Measurements from ENCODE around the gene PCP4. TPM values are rescaled to one million over a fixed set of nuclear protein-coding genes. Genes with fewer than 3 reads are reported as not detected.
A peak's percentile ranks its signal among the peaks of the same experiment; 100 is the strongest.

PCP4 gene
- polyA plus RNA-seq, 1 donor = 20.5 TPM

DNA sequence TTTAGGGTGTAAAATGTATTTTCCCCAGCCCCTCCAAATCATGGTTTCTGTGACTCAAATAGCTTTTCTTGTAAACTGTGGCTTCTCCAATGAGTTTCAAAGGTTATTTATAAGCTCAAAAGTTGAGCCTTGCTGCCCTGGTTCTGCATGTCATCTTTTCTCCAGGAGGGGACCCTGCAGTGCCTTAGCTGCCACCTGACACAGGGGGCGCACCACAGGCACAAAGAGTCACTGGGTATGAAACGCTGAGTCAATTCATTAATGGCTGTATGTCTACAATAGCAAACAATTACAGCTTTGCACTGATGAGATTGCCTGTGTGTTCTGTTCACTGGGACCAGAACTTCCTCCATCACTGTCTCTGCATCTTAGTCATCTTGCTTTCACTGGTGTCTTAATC lies 100.8 kb downstream of the PCP4 start:
- Histone ChIP-seq H3K27ac (ENCODE audit: low read length) (no peak overlapping the region), H3K9me3 (ENCODE audit: control insufficient read depth, low read depth, low read length) (no peaks in the 10 kb centered on the region), H3K4me1 (ENCODE audit: control insufficient read depth, insufficient read depth, low read length) (no peaks in the 10 kb centered on the region), H3K36me3 (ENCODE audit: control insufficient read depth, insufficient read depth, low read length) (no peaks in the 10 kb centered on the region), H3K27me3 (ENCODE audit: control insufficient read depth, insufficient read depth, low read length) (no peaks in the 10 kb centered on the region), H3K4me3 (ENCODE audit: low read length) (no peak overlapping the region)
- WGBS (ENCODE audit: insufficient coverage, low lambda C conversion rate) = 100% methylated on average over 1 of the region's 2 CpGs
- DNase-seq = no peak

GRCh38 chr21:39969691-39970364 lies 102.6 kb downstream of the PCP4 start:
- WGBS (ENCODE audit: insufficient coverage, low lambda C conversion rate) = no CpG with 5 or more reads among the region's 8 CpGs
- Histone ChIP-seq H3K4me1 (ENCODE audit: control insufficient read depth, insufficient read depth, low read length) (no peaks in the 10 kb centered on the region), H3K27me3 (ENCODE audit: control insufficient read depth, insufficient read depth, low read length) (no peaks in the 10 kb centered on the region), H3K36me3 (ENCODE audit: control insufficient read depth, insufficient read depth, low read length) (no peaks in the 10 kb centered on the region), H3K4me3 (ENCODE audit: low read length) (no peak overlapping the region), H3K9me3 (ENCODE audit: control insufficient read depth, low read depth, low read length) (no peaks in the 10 kb centered on the region), H3K27ac (ENCODE audit: low read length) (no peak overlapping the region)
- no peak for DNase-seq

DNA sequence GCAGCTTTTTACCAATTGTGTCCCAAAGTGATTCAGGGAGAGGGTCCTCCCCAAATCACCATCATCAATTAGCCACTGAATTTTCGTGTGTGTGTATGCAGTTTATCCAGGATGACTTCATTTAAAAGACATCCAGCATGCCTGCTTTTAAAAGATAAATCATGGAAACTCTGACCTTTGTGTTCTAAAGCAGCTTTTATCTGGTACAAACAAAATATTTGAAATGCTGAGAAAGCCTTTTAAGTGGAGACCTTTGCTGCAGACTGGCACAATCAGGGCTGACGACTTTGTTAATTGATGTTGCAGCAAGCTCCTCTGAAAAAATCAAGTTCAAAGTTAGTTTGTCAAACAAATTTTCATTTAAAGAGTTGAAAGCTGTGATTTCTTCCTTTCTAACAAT lies 104.7 kb downstream of the PCP4 start:
- H3K9me3 ChIP-seq (ENCODE audit: control insufficient read depth, low read depth, low read length) = no peaks in the 10 kb centered on the region
- no CpG with 5 or more reads among the region's 2 CpGs for WGBS (ENCODE audit: insufficient coverage, low lambda C conversion rate)
- no peaks in the 10 kb centered on the region for H3K36me3 ChIP-seq (ENCODE audit: control insufficient read depth, insufficient read depth, low read length)
- no peak overlapping the region for H3K4me3 ChIP-seq (ENCODE audit: low read length)
- H3K27me3 ChIP-seq (ENCODE audit: control insufficient read depth, insufficient read depth, low read length) = no peaks in the 10 kb centered on the region
- no peak overlapping the region for H3K27ac ChIP-seq (ENCODE audit: low read length)
- H3K4me1 ChIP-seq (ENCODE audit: control insufficient read depth, insufficient read depth, low read length) = no peaks in the 10 kb centered on the region
- DNase-seq = no peak

DNA sequence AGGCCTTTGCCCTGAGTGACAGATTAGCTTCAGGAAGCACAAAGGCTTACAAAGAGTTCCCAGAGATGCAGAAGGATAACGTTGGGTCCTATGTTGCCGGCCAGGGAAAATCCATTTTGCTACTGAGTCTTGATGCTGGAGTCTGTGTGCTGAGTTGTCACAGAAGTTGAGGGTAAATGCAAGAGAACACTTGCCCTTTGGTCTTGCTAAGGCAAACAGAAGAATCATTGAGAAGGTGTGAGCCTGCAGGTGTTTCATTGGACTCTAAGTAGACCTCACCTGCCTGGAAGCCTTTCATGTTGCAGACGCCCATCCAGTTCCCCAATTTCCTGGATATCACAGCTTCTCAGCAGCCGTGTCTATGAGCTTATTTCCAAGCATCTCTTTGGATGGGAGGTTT lies 105.2 kb downstream of the PCP4 start:
- Histone ChIP-seq H3K9me3 (ENCODE audit: control insufficient read depth, low read depth, low read length) (no peaks in the 10 kb centered on the region), H3K4me1 (ENCODE audit: control insufficient read depth, insufficient read depth, low read length) (no peaks in the 10 kb centered on the region), H3K36me3 (ENCODE audit: control insufficient read depth, insufficient read depth, low read length) (no peaks in the 10 kb centered on the region), H3K4me3 (ENCODE audit: low read length) (no peak overlapping the region), H3K27me3 (ENCODE audit: control insufficient read depth, insufficient read depth, low read length) (no peaks in the 10 kb centered on the region), H3K27ac (ENCODE audit: low read length) (no peak overlapping the region)
- DNase-seq = peak in 1 of 2 donors; percentile 5
- WGBS (ENCODE audit: insufficient coverage, low lambda C conversion rate) = no CpG with 5 or more reads among the region's 4 CpGs

DNA sequence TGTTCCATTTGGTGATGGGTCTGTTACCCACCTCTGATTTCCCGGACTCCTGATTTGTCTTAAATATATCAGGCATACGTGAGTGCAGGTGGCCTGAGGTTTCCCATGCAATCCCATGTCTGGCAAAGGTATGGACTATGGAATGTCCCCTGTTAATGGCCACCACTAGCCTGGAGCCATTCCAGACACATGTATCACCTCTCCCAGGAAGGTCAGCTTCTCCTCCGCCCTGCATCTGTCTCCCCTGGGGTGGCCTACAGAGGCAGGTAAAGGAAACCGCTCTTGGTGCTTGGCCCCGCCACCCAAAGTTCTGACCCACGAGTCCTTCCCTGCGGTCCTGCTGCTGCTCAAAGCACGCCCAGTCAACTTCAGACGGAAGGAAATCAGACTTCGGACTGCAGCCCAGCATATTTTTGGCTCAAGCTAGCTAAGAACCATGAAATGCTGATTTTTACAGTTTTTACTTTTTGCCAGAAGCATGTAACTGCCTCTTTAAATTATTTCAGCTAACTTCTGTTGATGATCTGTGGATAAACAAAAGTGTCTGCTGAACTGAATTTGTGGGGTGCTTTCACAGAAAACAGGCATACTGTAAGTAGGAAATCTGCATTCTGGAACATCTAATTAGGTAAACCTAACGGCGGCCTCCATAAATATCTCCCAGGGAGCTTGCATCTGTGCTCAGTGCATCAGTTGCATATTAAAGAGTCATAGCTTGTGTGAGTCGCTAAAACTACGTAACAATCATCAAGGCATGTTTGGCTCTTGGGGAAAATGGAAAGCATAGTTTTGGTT lies 105.9 kb downstream of the PCP4 start:
- H3K27me3 ChIP-seq (ENCODE audit: control insufficient read depth, insufficient read depth, low read length) = no peaks in the 10 kb centered on the region
- DNase-seq = no peak
- H3K27ac ChIP-seq (ENCODE audit: low read length) = no peak overlapping the region
- WGBS (ENCODE audit: insufficient coverage, low lambda C conversion rate) = no CpG with 5 or more reads among the region's 14 CpGs
- H3K4me1 ChIP-seq (ENCODE audit: control insufficient read depth, insufficient read depth, low read length) = no peaks in the 10 kb centered on the region
- H3K36me3 ChIP-seq (ENCODE audit: control insufficient read depth, insufficient read depth, low read length) = no peaks in the 10 kb centered on the region
- no peaks in the 10 kb centered on the region for H3K9me3 ChIP-seq (ENCODE audit: control insufficient read depth, low read depth, low read length)
- H3K4me3 ChIP-seq (ENCODE audit: low read length) = no peak overlapping the region

GRCh38 chr21:39976800-39977199 lies 109.6 kb downstream of the PCP4 start:
- no peak for DNase-seq

More at GRCh38 chr21:39976800-39977199, 109.6 kb downstream of the PCP4 start:
- no peak overlapping the region for H3K27ac ChIP-seq (ENCODE audit: low read length)
- H3K4me3 ChIP-seq (ENCODE audit: low read length) = no peak overlapping the region
- no peaks in the 10 kb centered on the region for H3K36me3 ChIP-seq (ENCODE audit: control insufficient read depth, insufficient read depth, low read length)
- no peaks in the 10 kb centered on the region for H3K27me3 ChIP-seq (ENCODE audit: control insufficient read depth, insufficient read depth, low read length)
- WGBS (ENCODE audit: insufficient coverage, low lambda C conversion rate) = no CpG with 5 or more reads among the region's 5 CpGs
- no peaks in the 10 kb centered on the region for H3K4me1 ChIP-seq (ENCODE audit: control insufficient read depth, insufficient read depth, low read length)
- H3K9me3 ChIP-seq (ENCODE audit: control insufficient read depth, low read depth, low read length) = no peaks in the 10 kb centered on the region

Other genes with a start within 250 kb of the PCP4 start
- gene IGSF5, start 122.3 kb upstream of the PCP4 start, polyA plus RNA-seq = 0.67 TPM